Chondrocyte (in vitro differentiated cells): ENCODE results near the gene ATP1A3. TPM values are rescaled to one million over a fixed set of nuclear protein-coding genes. Genes with fewer than 3 reads are reported as not detected.

Experiments
- DNase-seq: peaks from one replicate; pipeline ENCODE4 v3.0.0; 2021; ENCODE audit warnings: mixed read lengths, low spot score
- H3K27ac Mint-ChIP-seq: one replicate; pipeline ENCODE4 v1.8.0; 2021; ENCODE audit warnings: mild to moderate bottlenecking, moderate library complexity, mixed read lengths; ENCODE audit not compliant: unreplicated experiment
- H3K27me3 Mint-ChIP-seq: 2 replicates; pipeline ENCODE4 v1.8.0; 2021; ENCODE audit warnings: low read depth, mixed read lengths
- H3K36me3 Mint-ChIP-seq: 2 replicates; pipeline ENCODE4 v1.8.0; 2021; ENCODE audit warnings: low read depth, mixed read lengths
- H3K4me1 Mint-ChIP-seq: 2 replicates; pipeline ENCODE4 v1.8.0; 2021; ENCODE audit warnings: low read depth, mild to moderate bottlenecking, mixed read lengths
- H3K4me3 Mint-ChIP-seq: one replicate; pipeline ENCODE4 v1.8.0; 2021; ENCODE audit warnings: mild to moderate bottlenecking, moderate library complexity, mixed read lengths; ENCODE audit not compliant: unreplicated experiment
- H3K9me3 Mint-ChIP-seq: 2 replicates; pipeline ENCODE4 v1.8.0; 2021; ENCODE audit warnings: low read depth, mixed read lengths
- CTCF ChIP-seq: fragments of 200-600 bp; sonication (generic); IDR thresholded peaks from 2 replicates; pipeline ENCODE4 v1.5.0; 2021; ENCODE audit warnings: antibody characterized with exemption, mild to moderate bottlenecking, moderate library complexity
- total RNA-seq: library from RNA; stranded (reverse); gene quantifications from 3 replicates; pipeline ENCODE4 v1.2.1, GENCODE V29; 2021

Gene ATP1A3
- total RNA-seq, 1 donor from 2014 or later = 0.85 TPM

GRCh38 chr19:41956621-41957020, 37.4 kb downstream of the ATP1A3 start:
- Mint-ChIP-seq H3K4me1 (peaks cover 24% of the 10 kb centered on the region), H3K36me3 (peaks cover 6% of the 10 kb centered on the region), H3K27me3 (no peaks in the 10 kb centered on the region), H3K27ac (peak overlapping the region; percentile 27), H3K9me3 (no peaks in the 10 kb centered on the region), H3K4me3 (peak overlapping the region; percentile 40)
- TF ChIP-seq CTCF = no peak
- DNase-seq = no peak

GRCh38 chr19:41955521-41955920, 38.5 kb downstream of the ATP1A3 start:
- DNase-seq = no peak
- Mint-ChIP-seq H3K27me3 (no peaks in the 10 kb centered on the region), H3K4me1 (peaks cover 25% of the 10 kb centered on the region), H3K27ac (no peak overlapping the region), H3K9me3 (no peaks in the 10 kb centered on the region), H3K4me3 (no peak overlapping the region), H3K36me3 (peaks cover 6% of the 10 kb centered on the region)
- no peak for TF ChIP-seq CTCF

GRCh38 chr19:41951686-41952172, 42.3 kb downstream of the ATP1A3 start:
- Mint-ChIP-seq H3K4me1 (peaks cover 5% of the 10 kb centered on the region), H3K36me3 (peaks cover 4% of the 10 kb centered on the region), H3K4me3 (peak overlapping the region; percentile 46), H3K27me3 (no peaks in the 10 kb centered on the region), H3K27ac (peak overlapping the region; percentile 49), H3K9me3 (no peaks in the 10 kb centered on the region)
- peak; percentile 96 for TF ChIP-seq CTCF
- no peak for DNase-seq

GRCh38 chr19:41947091-41947490, 46.9 kb downstream of the ATP1A3 start:
- peaks cover 5% of the 10 kb centered on the region for H3K4me1 Mint-ChIP-seq
- no peak for DNase-seq
- no peak overlapping the region for H3K4me3 Mint-ChIP-seq
- TF ChIP-seq CTCF = no peak
- no peak overlapping the region for H3K27ac Mint-ChIP-seq
- no peaks in the 10 kb centered on the region for H3K27me3 Mint-ChIP-seq
- no peaks in the 10 kb centered on the region for H3K36me3 Mint-ChIP-seq
- no peaks in the 10 kb centered on the region for H3K9me3 Mint-ChIP-seq

- Mint-ChIP-seq H3K4me1 (peaks cover 7% of the 10 kb centered on the region), H3K27me3 (no peaks in the 10 kb centered on the region), H3K9me3 (no peaks in the 10 kb centered on the region), H3K4me3 (no peak overlapping the region), H3K36me3 (no peaks in the 10 kb centered on the region), H3K27ac (no peak overlapping the region)
- DNase-seq = no peak
- no peak for TF ChIP-seq CTCF
Observed at GRCh38 chr19:41945135-41945766, 48.8 kb downstream of the ATP1A3 start.
